Measurements from ENCODE around the gene GPLD1.

DNA sequence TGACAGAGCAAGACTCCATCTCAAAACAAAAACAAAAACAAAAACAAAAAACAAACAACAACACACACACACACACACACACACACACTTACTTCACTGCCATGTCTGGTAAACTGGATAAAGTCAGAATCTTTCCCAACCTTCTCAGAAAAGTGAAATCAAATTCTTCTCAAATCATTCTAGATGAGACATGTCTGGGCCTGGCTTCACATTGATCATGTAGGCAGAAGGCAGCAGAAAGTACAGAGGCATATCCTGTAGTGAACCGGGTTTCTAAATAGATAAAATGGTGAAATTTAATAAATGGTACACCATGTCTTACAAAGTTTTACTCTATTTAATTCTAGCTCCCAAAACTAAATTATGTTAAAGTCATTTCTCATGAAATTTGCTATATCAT is 101.6 kb downstream of the GPLD1 start:
- TF ChIP-seq RAD21 (IDR thresholded peaks at IDR 0.05): no peak
- TF ChIP-seq CTCF (IDR thresholded peaks at IDR 0.05; ENCODE audit: low read depth, low read length, missing input control): no peak
- no peak for TF ChIP-seq REST (IDR thresholded peaks at IDR 0.05)
- TF ChIP-seq JUND (IDR thresholded peaks at IDR 0.05): no peak
- no peak for TF ChIP-seq NR2F2 (IDR thresholded peaks at IDR 0.05)
- no peak for TF ChIP-seq MAX (IDR thresholded peaks at IDR 0.05)
